HG03432 (cell line): ENCODE data around the gene PTPN23.
"Not testable (repeated sequence)": the region's sequence is repeated elsewhere in the genome, so short reads cannot be mapped to it uniquely, and the experiment has no call there.

ENCODE experiments used
- ATAC-seq: cut with Tn5 transposase; IDR thresholded peaks from one replicate; pipeline ENCODE4 v1.9.1; 2021; ENCODE audit warnings: mild to moderate bottlenecking, moderate library complexity; ENCODE audit not compliant: unreplicated experiment

PTPN23 gene, protein sequence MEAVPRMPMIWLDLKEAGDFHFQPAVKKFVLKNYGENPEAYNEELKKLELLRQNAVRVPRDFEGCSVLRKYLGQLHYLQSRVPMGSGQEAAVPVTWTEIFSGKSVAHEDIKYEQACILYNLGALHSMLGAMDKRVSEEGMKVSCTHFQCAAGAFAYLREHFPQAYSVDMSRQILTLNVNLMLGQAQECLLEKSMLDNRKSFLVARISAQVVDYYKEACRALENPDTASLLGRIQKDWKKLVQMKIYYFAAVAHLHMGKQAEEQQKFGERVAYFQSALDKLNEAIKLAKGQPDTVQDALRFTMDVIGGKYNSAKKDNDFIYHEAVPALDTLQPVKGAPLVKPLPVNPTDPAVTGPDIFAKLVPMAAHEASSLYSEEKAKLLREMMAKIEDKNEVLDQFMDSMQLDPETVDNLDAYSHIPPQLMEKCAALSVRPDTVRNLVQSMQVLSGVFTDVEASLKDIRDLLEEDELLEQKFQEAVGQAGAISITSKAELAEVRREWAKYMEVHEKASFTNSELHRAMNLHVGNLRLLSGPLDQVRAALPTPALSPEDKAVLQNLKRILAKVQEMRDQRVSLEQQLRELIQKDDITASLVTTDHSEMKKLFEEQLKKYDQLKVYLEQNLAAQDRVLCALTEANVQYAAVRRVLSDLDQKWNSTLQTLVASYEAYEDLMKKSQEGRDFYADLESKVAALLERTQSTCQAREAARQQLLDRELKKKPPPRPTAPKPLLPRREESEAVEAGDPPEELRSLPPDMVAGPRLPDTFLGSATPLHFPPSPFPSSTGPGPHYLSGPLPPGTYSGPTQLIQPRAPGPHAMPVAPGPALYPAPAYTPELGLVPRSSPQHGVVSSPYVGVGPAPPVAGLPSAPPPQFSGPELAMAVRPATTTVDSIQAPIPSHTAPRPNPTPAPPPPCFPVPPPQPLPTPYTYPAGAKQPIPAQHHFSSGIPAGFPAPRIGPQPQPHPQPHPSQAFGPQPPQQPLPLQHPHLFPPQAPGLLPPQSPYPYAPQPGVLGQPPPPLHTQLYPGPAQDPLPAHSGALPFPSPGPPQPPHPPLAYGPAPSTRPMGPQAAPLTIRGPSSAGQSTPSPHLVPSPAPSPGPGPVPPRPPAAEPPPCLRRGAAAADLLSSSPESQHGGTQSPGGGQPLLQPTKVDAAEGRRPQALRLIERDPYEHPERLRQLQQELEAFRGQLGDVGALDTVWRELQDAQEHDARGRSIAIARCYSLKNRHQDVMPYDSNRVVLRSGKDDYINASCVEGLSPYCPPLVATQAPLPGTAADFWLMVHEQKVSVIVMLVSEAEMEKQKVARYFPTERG (N-terminal part only)

GRCh38 chr3:47380601-47381316, at the start of gene PTPN23:
Gene PTPN23, plus strand, starts transcription at chr3:47381021. Its CDS starts 76 bp downstream, at chr3:47381097.
- ATAC-seq, result peak; percentile 81

- no peak for ATAC-seq
These were observed 46.9 kb upstream of the PTPN23 start for GRCh38 chr3:47333907-47334306.

- ATAC-seq, result no peak
These were observed 43.2 kb upstream of the PTPN23 start for GRCh38 chr3:47337656-47338055.

DNA sequence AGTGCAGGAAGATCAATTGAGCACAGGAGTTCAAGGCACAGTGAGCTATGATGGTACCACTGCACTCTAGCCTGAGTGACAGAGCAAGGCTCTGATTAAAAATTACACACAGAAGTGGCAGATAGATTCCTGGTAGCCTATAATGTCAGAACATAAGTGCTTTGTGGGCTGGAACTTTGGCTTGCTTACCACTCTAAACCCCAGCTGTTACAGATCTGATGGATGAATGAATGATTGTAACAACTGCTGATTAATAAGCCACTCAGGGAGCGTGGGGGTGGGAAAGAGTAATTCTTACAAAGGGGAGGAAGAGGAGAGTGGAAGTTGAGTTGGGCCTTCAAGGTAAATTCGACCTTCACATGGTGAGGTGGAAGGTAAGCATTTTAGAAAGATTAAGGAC, 40.9 kb upstream of the PTPN23 start:
- ATAC-seq, result no peak

- ATAC-seq, result no peak
These were observed 40.0 kb upstream of the PTPN23 start for GRCh38 chr3:47340866-47341265.

- no peak for ATAC-seq
These were observed 38.7 kb upstream of the PTPN23 start for GRCh38 chr3:47342151-47342550.

- ATAC-seq, result no peak
These were observed 38.0 kb upstream of the PTPN23 start for GRCh38 chr3:47342812-47343211.

- no peak for ATAC-seq
These were observed 37.3 kb upstream of the PTPN23 start for GRCh38 chr3:47343471-47343971.

GRCh38 chr3:47344971-47345370, 35.9 kb upstream of the PTPN23 start:
- ATAC-seq, result no peak

- ATAC-seq, result peak; percentile 83
These were observed 33.5 kb upstream of the PTPN23 start for GRCh38 chr3:47347217-47347801.

DNA sequence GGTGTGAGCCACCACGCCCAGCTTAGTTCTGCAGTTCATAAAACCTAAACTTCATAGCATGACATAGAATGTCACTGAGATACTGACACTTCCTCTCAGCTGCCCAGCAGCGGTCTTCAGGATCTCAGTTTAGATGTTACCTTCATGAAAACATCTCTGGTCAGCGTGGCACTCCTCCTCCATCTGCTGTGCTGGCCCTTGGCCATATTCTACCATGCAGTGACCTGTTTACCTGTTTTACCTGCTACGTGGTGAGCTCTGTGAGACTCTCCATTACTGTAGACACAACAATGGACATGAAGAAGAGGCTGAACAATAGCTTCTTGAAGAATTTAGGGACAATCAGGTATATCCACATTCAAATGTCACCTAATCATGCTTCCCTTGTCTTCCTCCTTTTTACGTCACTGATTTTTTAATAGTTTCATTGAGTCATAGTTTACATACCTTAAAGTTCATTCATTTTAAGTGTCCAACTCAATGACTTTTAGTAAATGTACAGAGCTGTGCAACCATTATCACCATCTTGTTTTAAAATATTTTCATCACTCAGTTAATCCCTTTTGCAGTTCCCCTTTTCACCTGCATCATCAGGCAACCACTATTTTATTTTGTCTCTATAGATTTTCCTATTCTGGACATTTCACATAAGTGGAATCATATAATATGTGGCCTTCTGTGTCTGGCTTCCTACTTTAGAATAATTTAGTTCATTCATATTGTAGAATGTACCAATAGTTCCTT, 32.2 kb upstream of the PTPN23 start:
- no peak for ATAC-seq

DNA sequence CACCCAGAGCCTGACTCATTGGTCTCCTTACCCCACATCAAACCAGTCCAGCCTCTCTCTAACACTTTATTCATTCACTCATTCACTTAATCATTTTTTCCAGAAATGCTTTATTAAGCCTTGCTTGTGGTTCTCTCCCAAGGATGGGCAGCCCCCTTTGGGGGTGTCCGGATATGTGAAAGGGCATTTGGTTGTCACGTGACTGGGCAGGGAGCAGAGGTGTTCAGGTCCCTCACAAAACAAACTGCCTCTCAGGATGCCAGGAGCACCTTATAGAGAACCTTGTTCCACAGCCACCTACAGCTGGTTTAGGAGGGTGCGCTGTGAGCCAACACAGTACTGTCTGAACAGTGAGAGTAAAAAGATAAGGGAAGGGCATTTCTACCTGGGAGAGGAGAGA, 25.8 kb upstream of the PTPN23 start:
- ATAC-seq, result no peak

GRCh38 chr3:47356201-47356600, 24.6 kb upstream of the PTPN23 start:
- ATAC-seq, result no peak

GRCh38 chr3:47359323-47359722, 21.5 kb upstream of the PTPN23 start:
- ATAC-seq, result no peak

- not testable (repeated sequence) for ATAC-seq
These were observed 20.7 kb upstream of the PTPN23 start for GRCh38 chr3:47360110-47360517.

DNA sequence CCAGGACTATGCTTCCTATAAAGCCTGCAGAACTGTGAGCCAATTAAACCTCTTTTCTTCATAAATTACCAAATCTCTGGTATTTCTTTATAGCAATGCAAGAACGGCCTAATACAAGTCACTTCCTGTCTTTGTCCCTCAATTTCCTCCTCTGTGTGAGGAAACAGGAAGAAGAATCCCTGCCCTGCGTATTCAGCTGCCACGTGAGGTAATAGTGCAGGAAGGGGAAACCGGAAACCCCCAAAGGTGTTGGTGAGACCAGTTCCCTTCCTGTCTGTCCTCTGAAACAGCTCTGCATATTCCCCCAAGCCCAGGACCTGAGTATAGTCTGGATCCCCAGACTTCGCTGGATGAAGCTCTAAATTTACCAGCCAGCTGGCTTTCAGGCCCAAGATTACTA, 18.1 kb upstream of the PTPN23 start:
- no peak for ATAC-seq

GRCh38 chr3:47365213-47366153, 15.3 kb upstream of the PTPN23 start:
- ATAC-seq, result no peak

GRCh38 chr3:47366833-47367232, 14.0 kb upstream of the PTPN23 start:
- ATAC-seq, result no peak
